ENCODE results near the gene NMNAT3. TPM values are rescaled to one million over a fixed set of nuclear protein-coding genes. Genes with fewer than 3 reads are reported as not detected.

The NMNAT3 gene
- total RNA-seq, 1 donor from 2014 or later, result 1.6 TPM

DNA sequence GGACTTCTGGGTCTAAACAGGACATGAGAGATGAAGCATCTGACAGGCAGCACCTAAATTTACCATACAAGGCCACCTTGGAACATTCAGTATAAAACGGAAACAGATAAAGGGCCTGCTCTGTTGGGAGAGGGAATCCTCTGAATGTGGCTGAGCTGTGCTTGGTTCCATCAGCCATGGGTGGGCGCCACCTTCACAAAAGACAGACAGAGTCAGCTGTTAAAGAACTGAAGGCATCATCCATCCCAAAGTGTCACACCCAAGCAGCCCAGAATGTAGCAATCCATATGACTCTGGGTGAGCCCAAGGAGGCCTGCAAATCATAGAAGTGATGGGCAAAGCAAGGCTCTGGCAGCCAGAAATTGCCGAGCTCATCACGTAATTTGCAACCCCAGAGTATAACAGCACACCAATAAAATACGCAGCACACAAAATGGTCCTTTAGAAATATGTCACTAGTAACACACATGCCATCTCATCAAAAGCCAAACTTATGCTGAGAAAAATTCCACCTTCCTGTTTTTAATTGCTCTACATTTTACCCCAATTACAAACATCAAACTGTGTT is 113.4 kb downstream of the NMNAT3 start:
- no peak for DNase-seq (ENCODE audit: low read depth)
- H3K4me3 ChIP-seq (ENCODE audit: low read depth, low read length), result no peak overlapping the region
- TF ChIP-seq, protein P1, sequence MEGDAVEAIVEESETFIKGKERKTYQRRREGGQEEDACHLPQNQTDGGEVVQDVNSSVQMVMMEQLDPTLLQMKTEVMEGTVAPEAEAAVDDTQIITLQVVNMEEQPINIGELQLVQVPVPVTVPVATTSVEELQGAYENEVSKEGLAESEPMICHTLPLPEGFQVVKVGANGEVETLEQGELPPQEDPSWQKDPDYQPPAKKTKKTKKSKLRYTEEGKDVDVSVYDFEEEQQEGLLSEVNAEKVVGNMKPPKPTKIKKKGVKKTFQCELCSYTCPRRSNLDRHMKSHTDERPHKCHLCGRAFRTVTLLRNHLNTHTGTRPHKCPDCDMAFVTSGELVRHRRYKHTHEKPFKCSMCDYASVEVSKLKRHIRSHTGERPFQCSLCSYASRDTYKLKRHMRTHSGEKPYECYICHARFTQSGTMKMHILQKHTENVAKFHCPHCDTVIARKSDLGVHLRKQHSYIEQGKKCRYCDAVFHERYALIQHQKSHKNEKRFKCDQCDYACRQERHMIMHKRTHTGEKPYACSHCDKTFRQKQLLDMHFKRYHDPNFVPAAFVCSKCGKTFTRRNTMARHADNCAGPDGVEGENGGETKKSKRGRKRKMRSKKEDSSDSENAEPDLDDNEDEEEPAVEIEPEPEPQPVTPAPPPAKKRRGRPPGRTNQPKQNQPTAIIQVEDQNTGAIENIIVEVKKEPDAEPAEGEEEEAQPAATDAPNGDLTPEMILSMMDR (conservative IDR thresholded peaks at IDR 0.05; ENCODE audit: low read depth, low read length), result peak; percentile 71

DNA sequence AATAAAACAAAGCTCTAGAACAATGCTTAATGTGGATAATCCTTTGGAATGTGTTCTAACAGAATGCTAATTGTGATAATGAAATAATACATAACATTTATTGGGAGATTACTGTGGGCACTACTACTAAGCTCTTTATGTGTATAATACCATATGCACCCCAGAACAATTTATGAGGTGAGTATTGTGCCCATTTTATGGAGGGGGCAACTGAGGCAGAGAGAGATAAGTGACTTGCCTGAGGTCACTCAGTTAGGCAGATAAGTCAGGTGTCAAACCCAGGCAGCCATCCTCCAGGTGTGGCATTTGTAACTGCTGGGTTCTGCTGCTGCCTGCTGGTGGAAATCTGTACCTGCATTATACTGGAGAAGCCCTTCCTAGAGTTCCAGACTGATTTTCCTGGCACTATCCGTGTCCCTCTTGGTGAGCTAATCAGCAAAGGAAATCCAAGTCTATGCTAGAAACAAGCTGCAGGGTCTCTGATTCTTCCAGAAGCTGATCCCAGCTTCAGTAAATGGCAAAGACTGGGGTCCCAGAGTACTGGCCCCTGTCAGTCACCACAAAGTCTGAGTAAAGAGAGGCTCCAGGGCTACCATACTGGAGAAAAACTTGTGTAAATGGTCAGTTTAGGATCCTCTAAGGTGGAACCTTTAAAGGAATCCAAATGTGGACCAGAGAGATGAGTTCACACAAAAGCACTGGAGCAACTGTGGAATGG is 115.7 kb downstream of the NMNAT3 start:
- no peak overlapping the region for H3K4me3 ChIP-seq (ENCODE audit: low read depth, low read length)
- TF ChIP-seq, protein P1 (conservative IDR thresholded peaks at IDR 0.05; ENCODE audit: low read depth, low read length), result peak; percentile 89
- no peak for DNase-seq (ENCODE audit: low read depth)

DNA sequence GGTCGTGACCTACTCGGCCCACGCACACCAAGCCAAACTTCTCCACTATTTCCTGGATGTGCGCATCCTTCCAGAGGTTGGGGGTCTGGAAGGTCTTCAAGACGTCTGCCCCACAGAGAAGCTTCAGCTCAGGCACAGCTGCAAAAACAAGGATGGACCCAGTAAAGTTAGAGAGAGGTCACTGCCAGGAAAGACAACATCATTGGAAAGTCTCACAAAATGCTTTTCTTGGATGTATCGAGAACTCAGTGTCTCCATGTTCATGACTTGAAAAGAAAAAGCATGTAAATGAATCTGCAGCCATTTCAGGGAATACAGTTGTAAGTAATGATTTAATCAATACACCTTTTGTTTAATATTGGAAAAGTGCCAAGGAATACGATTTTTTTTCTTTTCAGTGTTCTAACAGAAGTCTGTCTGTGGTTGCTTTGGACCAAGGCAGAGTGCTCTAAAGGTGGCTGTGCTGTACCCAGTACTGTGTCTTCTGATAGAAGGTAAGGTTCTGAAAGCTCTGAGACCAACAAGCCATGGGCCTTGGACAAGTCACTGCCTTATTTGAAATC is 116.4 kb downstream of the NMNAT3 start:
- DNase-seq (ENCODE audit: low read depth), result no peak
- H3K4me3 ChIP-seq (ENCODE audit: low read depth, low read length), result no peak overlapping the region
- TF ChIP-seq, protein P1 (conservative IDR thresholded peaks at IDR 0.05; ENCODE audit: low read depth, low read length), result no peak

DNA sequence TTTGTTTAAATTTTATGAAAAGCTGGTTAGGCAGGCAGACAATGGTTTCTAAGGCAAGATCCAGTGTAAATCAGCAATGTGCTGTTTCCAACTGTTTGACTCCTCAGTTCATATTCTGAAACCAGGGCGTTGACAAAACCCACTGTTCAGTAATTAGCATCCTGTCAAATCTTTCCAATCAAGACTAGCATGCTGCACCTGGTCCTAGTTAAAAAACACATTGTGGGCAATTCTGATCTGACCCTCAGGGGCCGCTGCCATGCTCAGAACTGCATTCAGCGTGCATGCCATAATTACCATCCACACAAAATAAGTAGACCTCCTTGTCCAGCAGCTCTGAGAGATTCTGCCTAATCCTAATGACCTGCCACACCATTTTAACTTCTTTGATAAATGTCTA is 117.4 kb downstream of the NMNAT3 start:
- no peak overlapping the region for H3K4me3 ChIP-seq (ENCODE audit: low read depth, low read length)
- no peak for DNase-seq (ENCODE audit: low read depth)
- TF ChIP-seq, protein P1 (conservative IDR thresholded peaks at IDR 0.05; ENCODE audit: low read depth, low read length), result no peak

DNA sequence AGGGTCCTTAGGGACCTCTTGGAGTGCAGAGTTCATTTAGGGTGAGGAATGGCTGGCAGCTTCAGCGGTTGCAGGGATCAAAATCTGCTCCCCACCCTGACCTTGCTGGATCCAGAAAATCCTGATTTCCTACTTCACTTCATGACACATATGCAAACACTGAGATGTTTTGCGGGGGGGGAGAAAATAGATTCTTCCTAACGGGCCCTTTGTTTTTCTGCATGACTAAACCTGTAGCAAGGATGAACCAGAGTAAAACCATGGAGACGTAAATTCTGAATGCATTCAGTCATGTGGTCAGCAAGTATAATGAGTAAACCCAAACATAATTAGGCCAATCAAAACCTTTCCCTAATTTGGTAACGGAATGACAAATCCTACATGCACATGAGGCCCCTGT is 118.2 kb downstream of the NMNAT3 start:
- no peak overlapping the region for H3K4me3 ChIP-seq (ENCODE audit: low read depth, low read length)
- no peak for DNase-seq (ENCODE audit: low read depth)
- TF ChIP-seq, protein P1 (conservative IDR thresholded peaks at IDR 0.05; ENCODE audit: low read depth, low read length), result no peak

DNA sequence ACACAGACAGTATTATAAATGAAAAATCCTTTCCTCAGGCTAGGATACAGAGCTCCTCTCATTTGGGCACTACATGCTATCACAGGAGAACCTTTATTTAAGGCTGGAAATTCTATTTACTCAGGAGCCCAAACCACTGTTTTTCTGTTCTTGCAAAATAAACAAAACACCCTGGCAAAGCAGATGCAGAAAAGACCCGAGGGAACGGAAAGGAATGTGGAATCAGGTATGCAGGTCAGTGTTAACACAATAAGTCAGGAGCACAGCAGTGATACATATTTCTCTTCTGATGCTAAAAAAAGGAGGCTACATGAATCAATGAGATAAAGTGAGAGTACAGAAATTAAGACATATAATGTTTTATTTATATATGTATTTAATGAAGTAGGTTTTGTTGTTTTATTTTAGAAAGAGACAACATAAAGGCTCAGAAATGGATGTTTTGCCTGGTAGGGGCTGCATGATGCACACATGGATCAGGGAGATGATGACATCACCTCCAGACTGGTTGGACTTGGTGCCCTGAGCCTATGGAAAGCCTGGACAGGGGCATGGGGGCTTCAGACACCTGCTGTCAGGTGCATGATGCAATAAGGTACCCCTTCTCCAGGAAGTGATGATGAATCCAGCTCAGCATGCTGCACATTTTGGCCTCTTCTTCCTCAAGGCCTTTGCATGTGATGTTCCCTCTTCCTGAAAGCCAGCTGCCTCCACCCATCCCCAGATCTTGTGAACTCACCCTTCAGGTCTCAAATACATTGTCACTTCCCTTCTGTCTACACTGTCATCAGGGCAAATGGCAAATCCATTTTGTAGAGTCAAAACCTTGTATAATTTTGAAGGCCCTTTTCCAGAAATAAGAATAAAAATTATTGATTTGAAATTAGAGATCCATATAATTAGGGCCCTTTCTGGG is 119.2 kb downstream of the NMNAT3 start:
- H3K4me3 ChIP-seq (ENCODE audit: low read depth, low read length), result no peak overlapping the region
- TF ChIP-seq, protein P1 (conservative IDR thresholded peaks at IDR 0.05; ENCODE audit: low read depth, low read length), result no peak
- no peak for DNase-seq (ENCODE audit: low read depth)
